HEK293 (cell line): ENCODE results near the gene GABBR2.

Experiments used
- CTCF ChIP-seq: fragments of 450-650 bp; formaldehyde crosslinking; IDR thresholded peaks from 2 replicates; pipeline ENCODE4 v1.5.1; 2016; ENCODE audit warnings: missing biosample characterization, missing genetic modification characterization
- ZBTB17 ChIP-seq: fragments of 450-650 bp; formaldehyde crosslinking; IDR thresholded peaks from 2 replicates; pipeline ENCODE4 v1.5.1; 2016; ENCODE audit warnings: missing biosample characterization, missing genetic modification characterization
- ZNF274 ChIP-seq, 2 experiments: fragments of 200-500 bp in 1 of 2; fragments of 450-650 bp in 1 of 2; sonication (Bioruptor generic) in 1 of 2; formaldehyde crosslinking in 1 of 2; IDR thresholded peaks; 2 replicates each; pipeline versions ENCODE4 v1.5.1 to v1.6.1; 2014 to 2016; ENCODE audit warnings: borderline replicate concordance in 1 of 2, inconsistent platforms in 1 of 2, low read length in 1 of 2, missing biosample characterization in 1 of 2, missing genetic modification characterization in 1 of 2

- no peak for TF ChIP-seq ZNF274 (IDR thresholded peaks at IDR 0.05; ENCODE audit: low read length)
- no peak for TF ChIP-seq ZNF274 (tag by site-specific recombination; IDR thresholded peaks at IDR 0.05; ENCODE audit: borderline replicate concordance)
- no peak for TF ChIP-seq CTCF
- no peak for TF ChIP-seq ZBTB17 (tag by site-specific recombination)
Observed at GRCh38 chr9:98519641-98520040, 189.1 kb downstream of the GABBR2 start.
